ENCODE measurements around the gene MOB2.

GRCh38 chr11:1422481-1422880, 64.1 kb downstream of the MOB2 start:
- TF ChIP-seq CTCF (IDR thresholded peaks at IDR 0.05) (no peak), EP300 (IDR thresholded peaks at IDR 0.05) (no peak), POLR2AphosphoS5 (IDR thresholded peaks at IDR 0.05) (no peak)

Measured in gastroesophageal sphincter (tissue), 3 donors.